GM18867 (cell line): ENCODE measurements around the gene PDE4D.

Experiments
- ATAC-seq: cut with Tn5 transposase; IDR thresholded peaks from one replicate; pipeline ENCODE4 v1.9.1; 2021; ENCODE audit warnings: mild to moderate bottlenecking, moderate library complexity; ENCODE audit not compliant: unreplicated experiment

Gene PDE4D

DNA sequence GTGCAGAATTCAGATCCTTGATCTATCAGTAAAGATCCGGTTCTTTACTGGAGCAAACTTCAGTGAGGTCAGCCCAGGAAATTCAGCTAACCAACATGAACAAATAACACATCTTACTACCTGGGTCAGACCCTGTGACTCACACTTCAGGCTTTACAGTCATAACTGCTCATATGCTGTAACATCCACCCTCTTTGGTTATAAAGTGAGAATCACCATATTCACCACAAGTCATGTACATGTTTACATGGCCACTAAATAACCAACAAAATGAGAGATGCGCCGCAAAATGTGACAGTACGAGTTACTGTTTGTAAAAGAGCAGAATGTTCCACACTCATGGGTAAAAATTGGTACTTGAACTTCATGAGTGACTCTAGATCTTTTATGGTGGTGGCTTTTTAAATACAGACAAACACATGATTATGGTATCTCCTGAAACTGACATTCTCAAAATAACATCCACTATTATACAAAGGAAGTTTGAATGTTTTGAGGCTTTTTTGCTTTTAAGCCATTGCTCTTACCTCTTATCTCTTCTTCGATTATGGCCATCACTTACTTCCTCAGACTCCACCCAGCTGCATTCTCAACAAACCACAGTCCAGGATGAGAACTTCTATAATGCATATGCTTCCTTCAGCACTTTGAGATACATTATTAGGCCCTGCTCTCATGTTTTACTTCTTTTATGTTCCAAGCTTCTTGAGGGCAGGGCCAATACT lies 794.1 kb downstream of the PDE4D start:
- peak; percentile 92 for ATAC-seq

- ATAC-seq = no peak
Observed at GRCh38 chr5:59098743-59099142, 794.8 kb downstream of the PDE4D start.

DNA sequence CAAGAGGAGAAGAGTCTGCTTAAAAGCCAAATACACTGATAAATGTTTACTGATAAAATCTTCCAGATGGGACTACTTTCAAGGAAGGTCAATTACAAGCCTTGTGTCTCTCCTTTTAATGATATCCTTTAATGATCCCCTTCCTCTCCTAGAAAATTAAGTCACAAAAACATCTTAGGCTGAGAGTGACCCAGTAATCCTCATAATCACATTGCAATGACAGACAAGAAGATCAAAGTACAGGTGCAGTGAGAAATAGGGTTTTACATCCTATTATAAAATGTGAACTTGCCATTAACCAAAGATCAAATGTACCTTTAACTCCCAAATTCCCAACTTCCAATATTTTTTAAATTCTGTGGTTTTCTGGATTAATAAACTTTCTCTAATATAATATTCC lies 795.8 kb downstream of the PDE4D start:
- ATAC-seq = no peak

- no peak for ATAC-seq
Observed at GRCh38 chr5:59097116-59097515, 796.4 kb downstream of the PDE4D start.

- ATAC-seq = no peak
Observed at GRCh38 chr5:59095480-59095879, 798.0 kb downstream of the PDE4D start.

DNA sequence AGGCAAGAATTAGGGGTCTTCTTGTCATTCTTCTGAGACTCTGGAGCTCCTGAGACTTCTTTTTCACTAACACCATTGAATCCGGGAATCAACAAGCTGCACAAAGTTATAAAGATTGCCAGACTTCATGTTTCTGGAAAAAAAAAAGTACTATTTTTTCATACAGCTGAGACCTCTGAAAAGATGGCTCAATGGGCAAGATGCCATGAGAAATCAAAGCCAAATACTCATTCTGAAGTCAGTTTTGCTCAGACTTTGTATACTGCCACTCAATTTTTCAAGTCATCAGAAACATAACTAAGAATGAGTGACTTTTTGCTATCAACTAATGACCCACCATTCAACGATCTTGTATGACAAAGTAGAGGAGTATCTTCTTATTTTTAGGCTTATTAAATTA lies 798.7 kb downstream of the PDE4D start:
- ATAC-seq = no peak

DNA sequence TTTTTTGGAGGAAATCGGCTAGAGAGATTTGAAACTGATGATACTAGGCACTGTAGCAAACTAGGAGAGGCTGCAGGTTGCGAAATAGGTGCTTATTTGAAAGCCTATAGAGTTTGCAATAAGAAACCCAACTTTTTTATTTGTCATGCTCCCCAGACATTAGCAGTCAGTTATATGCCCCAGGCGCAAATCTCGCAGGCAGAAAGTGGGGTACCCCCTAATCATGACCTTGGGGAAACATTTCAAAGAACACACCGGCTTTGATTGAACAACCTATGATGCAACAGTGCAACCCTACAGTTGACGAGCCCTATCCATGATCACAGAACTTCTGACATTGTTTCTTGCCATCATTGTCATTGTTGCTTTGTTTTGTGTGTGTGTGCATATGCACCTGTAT lies 800.2 kb downstream of the PDE4D start:
- ATAC-seq = no peak

DNA sequence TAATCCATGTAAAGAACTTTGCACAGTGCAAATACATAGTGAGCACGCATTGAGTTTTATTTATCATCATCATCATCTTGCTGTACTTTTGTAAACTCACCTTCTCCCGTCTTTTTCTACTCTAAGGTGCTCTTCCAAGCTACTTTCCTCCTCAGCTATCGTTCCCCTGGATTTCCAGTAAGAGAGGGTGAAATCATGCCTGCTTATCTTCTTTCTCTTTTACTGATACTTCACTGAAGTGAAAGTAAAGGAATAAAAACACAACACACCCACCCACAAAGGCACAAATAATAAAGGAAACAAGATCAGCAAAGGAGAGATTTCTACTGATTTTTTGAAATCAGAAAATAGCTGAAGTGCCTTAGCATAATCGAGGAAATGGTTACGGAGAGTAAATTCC lies 800.8 kb downstream of the PDE4D start:
- ATAC-seq = no peak

- ATAC-seq = no peak
Observed at GRCh38 chr5:59091965-59092364, 801.6 kb downstream of the PDE4D start.

- no peak for ATAC-seq
Observed at GRCh38 chr5:59090323-59090722, 803.2 kb downstream of the PDE4D start.

DNA sequence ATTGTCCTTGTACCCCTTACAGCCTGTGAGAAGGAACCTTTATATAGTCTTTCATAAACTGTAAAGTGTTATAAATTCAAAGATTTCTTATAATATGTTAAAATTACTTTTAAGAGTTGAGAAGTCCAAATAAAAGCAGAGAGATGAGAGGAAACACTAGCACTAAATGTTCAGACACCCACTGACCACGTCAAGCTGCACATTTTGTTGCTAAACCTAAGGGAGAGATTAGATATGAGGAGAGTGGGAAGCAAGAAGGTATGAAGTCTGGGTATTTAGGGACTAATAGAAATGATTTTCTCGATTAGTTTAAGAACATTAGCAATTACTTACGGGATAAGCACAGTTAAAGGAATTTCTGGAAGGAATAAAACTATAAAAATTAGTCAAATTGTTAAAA lies 803.8 kb downstream of the PDE4D start:
- no peak for ATAC-seq

- no peak for ATAC-seq
Observed at GRCh38 chr5:59088546-59088945, 805.0 kb downstream of the PDE4D start.

- ATAC-seq = no peak
Observed at GRCh38 chr5:59086024-59086423, 807.5 kb downstream of the PDE4D start.

- ATAC-seq = no peak
Observed at GRCh38 chr5:59081693-59082092, 811.8 kb downstream of the PDE4D start.

- no peak for ATAC-seq
Observed at GRCh38 chr5:59079622-59080620, 813.6 kb downstream of the PDE4D start.

DNA sequence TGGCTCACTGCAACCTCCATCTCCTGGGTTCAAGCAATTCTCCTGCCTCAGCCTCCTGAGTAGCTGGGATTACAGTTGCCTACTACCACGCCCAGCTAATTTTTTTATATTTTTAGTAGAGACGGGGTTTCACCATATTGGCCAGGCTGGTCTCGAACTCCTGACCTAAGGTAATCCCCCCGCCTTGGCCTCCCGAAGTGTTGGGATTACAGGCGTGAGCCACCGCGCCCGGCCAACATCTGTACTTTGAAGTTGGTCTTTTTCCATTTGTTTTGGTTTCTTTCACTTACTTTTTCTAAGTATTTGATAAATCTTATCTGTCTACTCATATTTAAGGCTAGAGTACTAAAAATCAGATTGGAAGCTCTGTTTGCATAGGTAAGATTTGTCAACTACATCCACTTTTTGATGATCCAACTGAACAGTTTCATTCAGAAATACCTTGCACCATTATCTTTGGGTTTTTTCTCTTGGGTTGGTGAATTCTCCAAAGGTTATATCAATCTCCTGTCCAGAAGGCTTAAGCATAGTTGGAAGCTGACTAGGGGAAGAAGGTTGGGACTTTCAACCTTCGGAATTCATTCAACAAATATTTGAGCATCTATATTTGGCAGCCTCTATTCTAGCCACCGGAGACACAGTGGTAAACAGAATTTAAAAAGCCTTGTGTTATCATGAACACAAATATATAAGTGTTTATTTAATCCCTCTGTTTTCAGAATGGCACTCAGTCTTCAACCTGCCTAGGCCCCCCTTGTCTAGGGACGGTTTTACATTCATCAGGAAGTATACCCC lies 821.6 kb downstream of the PDE4D start:
- ATAC-seq = no peak

DNA sequence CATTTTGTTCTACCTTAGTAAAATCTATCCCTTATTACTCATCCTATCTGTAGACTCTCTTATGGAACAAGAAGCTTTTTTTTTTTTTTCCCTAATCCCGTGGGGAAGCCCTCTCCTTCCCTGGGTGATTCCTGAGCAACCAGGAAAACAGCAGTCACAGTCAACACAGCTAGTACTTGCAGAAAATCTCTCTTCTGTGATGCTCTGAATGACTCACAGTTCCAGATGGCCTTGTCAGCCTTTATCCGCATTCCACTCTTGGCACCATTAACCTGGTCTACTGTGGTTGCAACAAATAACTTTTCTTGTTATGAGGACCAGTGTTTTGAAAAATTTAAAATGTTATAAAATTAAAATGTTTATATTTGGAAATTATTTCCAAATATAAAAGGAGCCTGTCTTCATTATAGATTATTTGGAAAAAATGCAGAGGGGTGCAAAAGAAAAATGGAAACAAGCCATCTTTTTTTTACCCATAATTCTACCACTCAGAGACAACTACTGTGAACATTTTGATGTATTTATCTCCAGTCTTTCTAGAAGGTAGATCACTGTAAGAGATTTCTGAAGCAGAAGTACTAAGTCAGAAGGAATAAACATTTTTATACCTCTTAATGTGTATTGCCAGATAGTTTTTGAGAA lies 824.0 kb downstream of the PDE4D start:
- ATAC-seq = no peak

DNA sequence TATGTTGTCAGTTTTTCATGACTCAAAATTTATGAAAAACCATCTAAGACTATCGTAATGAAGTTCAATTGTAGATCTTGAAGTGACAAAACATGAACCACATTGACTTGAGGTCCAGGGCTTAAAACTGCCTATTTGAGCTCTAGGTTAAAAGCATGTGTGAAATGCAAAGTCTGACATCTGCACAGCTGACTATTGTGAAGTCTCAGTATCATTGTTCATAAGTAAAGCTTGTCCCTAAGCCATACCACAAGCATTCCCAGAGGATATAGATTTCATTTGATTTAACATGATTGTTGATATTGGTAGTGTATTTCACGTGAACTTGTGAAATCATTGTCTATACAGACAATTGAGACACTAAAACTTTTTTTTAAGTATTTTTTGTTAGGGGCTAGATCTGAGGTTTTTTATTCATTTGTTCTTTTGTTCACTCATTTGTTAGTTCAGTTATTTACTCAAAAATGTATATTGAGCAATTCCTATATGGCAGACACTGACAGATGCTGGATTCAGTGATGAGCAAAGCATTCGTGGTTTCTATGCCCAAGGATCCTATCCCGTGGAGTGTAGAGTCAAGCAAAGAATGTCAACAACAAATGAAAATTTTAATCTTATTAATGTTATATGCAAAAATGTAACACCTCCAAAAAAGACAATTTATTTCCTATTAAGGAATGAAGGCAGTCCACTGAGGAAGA lies 825.4 kb downstream of the PDE4D start:
- no peak for ATAC-seq

GRCh38 chr5:59066367-59067163 lies 827.0 kb downstream of the PDE4D start:
- no peak for ATAC-seq
